ENCODE data around the gene PSAP.

PSAP gene

GRCh38 chr10:71789871-71790270 lies 61.2 kb downstream of the PSAP start:
- H3K27me3 Mint-ChIP-seq (ENCODE audit: low read depth, poor library complexity): peaks cover 27% of the 10 kb centered on the region
- TF ChIP-seq, protein P1, sequence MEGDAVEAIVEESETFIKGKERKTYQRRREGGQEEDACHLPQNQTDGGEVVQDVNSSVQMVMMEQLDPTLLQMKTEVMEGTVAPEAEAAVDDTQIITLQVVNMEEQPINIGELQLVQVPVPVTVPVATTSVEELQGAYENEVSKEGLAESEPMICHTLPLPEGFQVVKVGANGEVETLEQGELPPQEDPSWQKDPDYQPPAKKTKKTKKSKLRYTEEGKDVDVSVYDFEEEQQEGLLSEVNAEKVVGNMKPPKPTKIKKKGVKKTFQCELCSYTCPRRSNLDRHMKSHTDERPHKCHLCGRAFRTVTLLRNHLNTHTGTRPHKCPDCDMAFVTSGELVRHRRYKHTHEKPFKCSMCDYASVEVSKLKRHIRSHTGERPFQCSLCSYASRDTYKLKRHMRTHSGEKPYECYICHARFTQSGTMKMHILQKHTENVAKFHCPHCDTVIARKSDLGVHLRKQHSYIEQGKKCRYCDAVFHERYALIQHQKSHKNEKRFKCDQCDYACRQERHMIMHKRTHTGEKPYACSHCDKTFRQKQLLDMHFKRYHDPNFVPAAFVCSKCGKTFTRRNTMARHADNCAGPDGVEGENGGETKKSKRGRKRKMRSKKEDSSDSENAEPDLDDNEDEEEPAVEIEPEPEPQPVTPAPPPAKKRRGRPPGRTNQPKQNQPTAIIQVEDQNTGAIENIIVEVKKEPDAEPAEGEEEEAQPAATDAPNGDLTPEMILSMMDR (IDR thresholded peaks at IDR 0.05): no peak
- H3K4me1 Mint-ChIP-seq: no peaks in the 10 kb centered on the region
- no peak overlapping the region for H3K4me3 Mint-ChIP-seq
- H3K9me3 Mint-ChIP-seq: no peaks in the 10 kb centered on the region
- no peaks in the 10 kb centered on the region for H3K36me3 Mint-ChIP-seq (ENCODE audit: low read depth)
- no peak for DNase-seq
- no peak overlapping the region for H3K27ac Mint-ChIP-seq

- Mint-ChIP-seq H3K27me3 (ENCODE audit: low read depth, poor library complexity) (peaks cover 32% of the 10 kb centered on the region), H3K9me3 (no peaks in the 10 kb centered on the region), H3K36me3 (ENCODE audit: low read depth) (no peaks in the 10 kb centered on the region), H3K27ac (no peak overlapping the region), H3K4me3 (no peak overlapping the region), H3K4me1 (no peaks in the 10 kb centered on the region)
- no peak for DNase-seq
- TF ChIP-seq, protein P1 (IDR thresholded peaks at IDR 0.05): no peak
These were observed 62.1 kb downstream of the PSAP start for GRCh38 chr10:71788954-71789353.

DNA sequence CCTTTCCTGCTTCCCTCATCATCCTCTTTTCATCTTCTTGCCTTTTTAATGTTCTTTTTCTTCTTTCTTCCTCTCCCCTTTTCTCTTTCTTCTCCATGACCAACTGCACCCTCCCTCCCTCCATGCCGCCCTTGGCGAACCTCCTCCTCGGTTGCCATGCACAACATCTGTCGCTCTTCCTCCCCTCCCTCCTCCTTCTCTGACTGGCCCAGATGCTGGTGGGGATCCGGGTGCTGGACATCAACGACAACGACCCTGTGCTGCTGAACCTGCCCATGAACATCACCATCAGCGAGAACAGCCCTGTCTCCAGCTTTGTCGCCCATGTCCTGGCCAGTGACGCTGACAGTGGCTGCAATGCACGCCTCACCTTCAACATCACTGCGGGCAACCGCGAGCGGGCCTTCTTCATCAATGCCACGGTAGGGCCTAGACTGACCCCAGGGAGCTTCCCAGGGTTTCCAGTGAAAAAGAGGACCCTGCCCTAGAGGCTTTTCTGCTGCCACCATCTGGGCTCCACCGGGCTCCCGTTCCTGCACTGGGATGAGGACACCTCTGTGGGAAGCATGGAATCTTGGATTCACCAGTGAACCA lies 66.3 kb downstream of the PSAP start:
- TF ChIP-seq, protein P1 (IDR thresholded peaks at IDR 0.05): no peak
- H3K27me3 Mint-ChIP-seq (ENCODE audit: low read depth, poor library complexity): peaks cover 38% of the 10 kb centered on the region
- H3K4me1 Mint-ChIP-seq: no peaks in the 10 kb centered on the region
- no peak overlapping the region for H3K27ac Mint-ChIP-seq
- no peak overlapping the region for H3K4me3 Mint-ChIP-seq
- DNase-seq: no peak
- no peaks in the 10 kb centered on the region for H3K9me3 Mint-ChIP-seq
- H3K36me3 Mint-ChIP-seq (ENCODE audit: low read depth): no peaks in the 10 kb centered on the region

GRCh38 chr10:71783917-71784678 lies 67.0 kb downstream of the PSAP start:
- Mint-ChIP-seq H3K9me3 (no peaks in the 10 kb centered on the region), H3K27me3 (ENCODE audit: low read depth, poor library complexity) (peaks cover 38% of the 10 kb centered on the region), H3K36me3 (ENCODE audit: low read depth) (no peaks in the 10 kb centered on the region), H3K4me3 (no peak overlapping the region), H3K27ac (no peak overlapping the region), H3K4me1 (no peaks in the 10 kb centered on the region)
- TF ChIP-seq, protein P1 (IDR thresholded peaks at IDR 0.05): no peak
- DNase-seq: no peak

- H3K27ac Mint-ChIP-seq: no peak overlapping the region
- TF ChIP-seq, protein P1 (IDR thresholded peaks at IDR 0.05): no peak
- peaks cover 34% of the 10 kb centered on the region for H3K27me3 Mint-ChIP-seq (ENCODE audit: low read depth, poor library complexity)
- no peaks in the 10 kb centered on the region for H3K4me1 Mint-ChIP-seq
- no peaks in the 10 kb centered on the region for H3K36me3 Mint-ChIP-seq (ENCODE audit: low read depth)
- no peaks in the 10 kb centered on the region for H3K9me3 Mint-ChIP-seq
- DNase-seq: no peak
- no peak overlapping the region for H3K4me3 Mint-ChIP-seq
These were observed 68.0 kb downstream of the PSAP start for GRCh38 chr10:71782917-71783490.
